HepG2 (cell line): Measurements from ENCODE around the gene SCARB2. TPM values are rescaled to one million over a fixed set of nuclear protein-coding genes. Genes with fewer than 3 reads are reported as not detected.

ENCODE experiments used
- ATAC-seq: fragments of 200-7000 bp; cut with Tn5 transposase; 3 replicates; pipeline ENCODE4 v1.9.1; 2020; ENCODE audit warnings: mild to moderate bottlenecking, moderate library complexity
- BruUV-seq: library from RNA; stranded (reverse); fragments of 400-500 nt; replicated peaks from 2 replicates; lab custom pipeline; 2021; lab: Mats Ljungman, UMichigan
- CTCF ChIA-PET: fragments of 300-600 bp; formaldehyde crosslinking; extraction: SDS; loops from one replicate; lab custom pipeline; 2021; ENCODE audit warnings: low total read pairs, inconsistent platforms, low intra/inter-chr PET ratio; lab: Yijun Ruan, JAX
- POLR2A ChIA-PET: fragments of 350-600 bp; sonication (Branson Sonifier 250); formaldehyde crosslinking; loops from one replicate; lab custom pipeline; 2020; ENCODE audit warnings: antibody characterized with exemption, inconsistent platforms; lab: Yijun Ruan, JAX
- DNase-seq: peaks from one replicate; pipeline ENCODE4 v3.0.0-alpha.2; 2015; ENCODE audit warnings: low spot score
- FAIRE-seq: peaks from 3 replicates; lab custom pipeline; 2011; peaks lifted over from hg19 to GRCh38; lab: Jason Lieb, UNC
- H2AFZ ChIP-seq: one replicate; pipeline ENCODE4 v1.6.1; 2011; ENCODE audit warnings: low read length, inconsistent platforms
- H3K27ac ChIP-seq: fragments of 300-600 bp; 3 replicates; pipeline ENCODE4 v1.8.0; 2011; ENCODE audit warnings: mixed run types, mild to moderate bottlenecking, mixed read lengths, low read length, inconsistent platforms; ENCODE audit not compliant: insufficient read depth; ENCODE audit errors: extremely low read length
- H3K27me3 ChIP-seq, 2 experiments: fragments of 200-600 bp in 1 of 2; 2 replicates in 1 of 2; 3 replicates in 1 of 2; pipeline versions ENCODE4 v1.6.0 to v1.8.0; 2011; ENCODE audit warnings: low read length in 2 of 2, mild to moderate bottlenecking in 2 of 2, moderate library complexity in 2 of 2, inconsistent platforms in 1 of 2; ENCODE audit not compliant: insufficient read depth in 2 of 2, control insufficient read depth in 1 of 2
- H3K36me3 ChIP-seq, 2 experiments: fragments of 200-600 bp in 1 of 2; replicated peaks in 1 of 2; 2 replicates in 1 of 2; 3 replicates in 1 of 2; pipeline versions ENCODE4 v1.5.1 to v1.8.0; 2011; ENCODE audit warnings: low read length in 2 of 2, inconsistent platforms in 1 of 2; ENCODE audit not compliant: insufficient read depth in 2 of 2, control insufficient read depth in 1 of 2
- H3K4me1 ChIP-seq: 2 replicates; pipeline ENCODE4 v1.5.1; 2012; ENCODE audit warnings: low read length, inconsistent platforms; ENCODE audit not compliant: insufficient read depth
- H3K4me2 ChIP-seq: 2 replicates; pipeline ENCODE4 v1.6.0; 2011; ENCODE audit warnings: low read depth, low read length, inconsistent platforms
- H3K4me3 ChIP-seq, 3 experiments: fragments of 200-600 bp in 1 of 3; sonication (generic), shearing (Covaris generic) in 1 of 3; replicated peaks in 1 of 3; 2 replicates each; pipeline ENCODE4 v1.5.1; 2011 to 2016; ENCODE audit warnings: low read length in 3 of 3, inconsistent platforms in 2 of 3, low read depth in 2 of 3, mild to moderate bottlenecking in 2 of 3, control low read depth in 1 of 3, mixed read lengths in 1 of 3; ENCODE audit not compliant: insufficient read depth in 1 of 3
- H3K79me2 ChIP-seq: one replicate; pipeline ENCODE4 v1.6.1; 2011; ENCODE audit warnings: low read length, inconsistent platforms; ENCODE audit not compliant: insufficient read depth
- H3K9ac ChIP-seq: 2 replicates; pipeline ENCODE4 v1.6.0; 2011; ENCODE audit warnings: mild to moderate bottlenecking, low read depth, low read length, inconsistent platforms; ENCODE audit not compliant: insufficient read depth
- H3K9me3 ChIP-seq: 2 replicates; pipeline ENCODE4 v1.5.1; 2012; ENCODE audit warnings: mild to moderate bottlenecking, low read length
- H4K20me1 ChIP-seq: 2 replicates; pipeline ENCODE4 v1.6.0; 2011; ENCODE audit warnings: inconsistent platforms, mild to moderate bottlenecking, low read length, moderate library complexity; ENCODE audit not compliant: insufficient read depth
- GZF1 ChIP-seq: sonication (generic); formaldehyde crosslinking; IDR thresholded peaks from 2 replicates; pipeline ENCODE4 v1.5.1; 2020; ENCODE audit warnings: mild to moderate bottlenecking, missing genetic modification reagents
- HOXA9 ChIP-seq: sonication (generic); formaldehyde crosslinking; IDR thresholded peaks from 2 replicates; pipeline ENCODE4 v1.8.1; 2022; ENCODE audit warnings: missing genetic modification reagents, mild to moderate bottlenecking, moderate library complexity, borderline replicate concordance
- PTBP1 ChIP-seq: fragments of 200-400 bp; formaldehyde crosslinking; IDR thresholded peaks from 2 replicates; pipeline ENCODE4 v1.6.1; 2018; ENCODE audit warnings: low read length, low read depth; ENCODE audit not compliant: poor library complexity, severe bottlenecking
- TSC22D2 ChIP-seq: sonication (generic); formaldehyde crosslinking; IDR thresholded peaks from 2 replicates; pipeline ENCODE4 v1.5.1; 2020; ENCODE audit warnings: missing genetic modification reagents, mild to moderate bottlenecking, borderline replicate concordance
- ZBTB42 ChIP-seq: sonication (generic); formaldehyde crosslinking; IDR thresholded peaks from 2 replicates; pipeline ENCODE4 v1.5.0; 2020; ENCODE audit warnings: mild to moderate bottlenecking, missing genetic modification reagents
- ZFP37 ChIP-seq: sonication (generic); formaldehyde crosslinking; IDR thresholded peaks from 2 replicates; pipeline ENCODE4 v1.4.0; 2020; ENCODE audit warnings: missing genetic modification reagents, borderline replicate concordance
- ZNF101 ChIP-seq: sonication (generic); formaldehyde crosslinking; IDR thresholded peaks from 2 replicates; pipeline ENCODE4 v1.4.0; 2020; ENCODE audit warnings: mild to moderate bottlenecking, low read depth, missing genetic modification reagents, borderline replicate concordance
- ZNF331 ChIP-seq: sonication (generic); formaldehyde crosslinking; IDR thresholded peaks from 2 replicates; pipeline ENCODE4 v1.4.0; 2020; ENCODE audit warnings: missing genetic modification reagents
- ZNF563 ChIP-seq: sonication (generic); formaldehyde crosslinking; IDR thresholded peaks from 2 replicates; pipeline ENCODE4 v1.8.0; 2022; ENCODE audit warnings: mild to moderate bottlenecking, moderate library complexity, missing genetic modification reagents
- WGBS: methylation state at CpG from one replicate; pipeline ENCODE4 v1.1.6; 2017; ENCODE audit warnings: low lambda C conversion rate; 5-methylcytosine and 5-hydroxymethylcytosine counted together
- in situ Hi-C: cut with HindIII; loops from 2 replicates; pipeline ENCODE4 v1.10.0; 2017; ENCODE audit warnings: low pct_unique_long_range_greater_than_20kb; ENCODE audit not compliant: extremely low pct_ligation_motif_present
- intact Hi-C: fragments of 100-400 bp; cut with micrococcal nuclease; formaldehyde crosslinking; loops from one replicate; pipeline ENCODE4 v1.10.0; 2022; ENCODE audit not compliant: unreplicated experiment
- polyA plus RNA-seq, 8 experiments: library from polyadenylated mRNA; depleted of rRNA in 3 of 8; stranded (reverse) in 7 of 8; unstranded in 1 of 8; fragments of >200 nt; fragmentation: Illumina TruSeq in 4 of 8; extraction: Trizol in 4 of 8; gene quantifications; 2 replicates each; pipeline versions ENCODE4 v1.2.1 to v1.2.3, GENCODE V29; 2011 to 2016; ENCODE audit warnings: low read depth in 4 of 8, missing spikeins in 1 of 8, mixed read lengths in 1 of 8; ENCODE audit not compliant: insufficient read depth in 1 of 8
- total RNA-seq, 5 experiments: library from RNA; depleted of rRNA; stranded (reverse); fragments of >200 nt; fragmentation: Illumina TruSeq; extraction: Trizol; gene quantifications; 2 replicates each; pipeline ENCODE4 v1.2.3, GENCODE V29; 2016; ENCODE audit warnings: low read depth in 1 of 5
- TF ChIP-seq, protein P1 (sequence below): sonication (generic); formaldehyde crosslinking; IDR thresholded peaks from 2 replicates; pipeline ENCODE4 v1.9.0; 2021; ENCODE audit warnings: mild to moderate bottlenecking, missing genetic modification reagents
- TF ChIP-seq, protein P2 (sequence below): sonication (generic); formaldehyde crosslinking; IDR thresholded peaks from 2 replicates; pipeline ENCODE4 v1.5.0; 2020; ENCODE audit warnings: mild to moderate bottlenecking, missing genetic modification reagents
- TF ChIP-seq, protein P3 (sequence below): sonication (generic); formaldehyde crosslinking; IDR thresholded peaks from 2 replicates; pipeline ENCODE4 v1.4.0; 2020; ENCODE audit warnings: mild to moderate bottlenecking, missing genetic modification reagents

Gene SCARB2
- total and polyA plus RNA-seq, 2 of the 13 experiments (the other 11 are each of a cell fraction or from before 2014, with no cell fraction given): 40.6 to 43.4 TPM

DNA sequence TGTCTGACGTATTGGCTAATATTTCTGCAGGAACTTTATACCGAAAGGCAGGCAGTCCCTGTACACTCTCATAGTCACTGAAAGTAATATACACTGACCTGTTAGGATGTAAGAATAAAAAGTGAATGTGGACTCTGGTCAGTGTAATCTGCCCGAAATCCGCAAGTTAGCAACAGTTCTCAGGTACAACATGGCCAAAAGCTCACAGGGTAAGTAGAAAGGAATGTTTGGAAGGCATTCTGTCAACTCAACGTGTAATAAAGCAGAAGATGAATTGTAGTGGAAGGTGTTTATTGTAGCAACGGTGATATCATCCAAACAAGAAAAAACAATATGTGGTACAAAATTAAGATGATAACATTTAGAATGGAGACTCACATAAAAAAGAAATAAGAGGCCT lies 39.4 kb downstream of the SCARB2 start:
- DNase-seq (no peak), FAIRE-seq (no peak), ATAC-seq (no peak)
- Histone ChIP-seq H2AFZ (no peak overlapping the region), H3K27me3 (no peaks in the 10 kb centered on the region), H3K9me3 (no peaks in the 10 kb centered on the region), H3K36me3 (peaks cover 6 to 59% of the 10 kb centered on the region in 2 experiments; a peak in 4 of 5 replicates), H3K27ac (no peak overlapping the region), H3K4me1 (no peaks in the 10 kb centered on the region), H3K4me2 (no peak overlapping the region), H3K4me3 (no peak overlapping the region), H3K9ac (no peak overlapping the region), H4K20me1 (no peaks in the 10 kb centered on the region), H3K79me2 (no peaks in the 10 kb centered on the region)
- no TSS peak for BruUV-seq
- in situ Hi-C loops (loop anchor here (10.0 kb wide), 1 partner anchor 131 kb away; the partner anchor contains the start of gene STBD1), intact Hi-C loops (no loop called here)
- 93% methylated on average over 6 of the region's 6 CpGs for WGBS
- ChIA-PET POLR2A (no interaction called here), CTCF (no interaction called here)
- TF ChIP-seq ZNF101 (CRISPR knock-in tag) (no peak), TSC22D2 (CRISPR knock-in tag) (no peak), GZF1 (CRISPR knock-in tag) (no peak), ZFP37 (CRISPR knock-in tag) (no peak), PTBP1 (no peak), ZBTB42 (CRISPR knock-in tag) (no peak), HOXA9 (CRISPR knock-in tag) (no peak), ZNF563 (no peak), ZNF331 (CRISPR knock-in tag) (no peak)
- TF ChIP-seq, protein P1, sequence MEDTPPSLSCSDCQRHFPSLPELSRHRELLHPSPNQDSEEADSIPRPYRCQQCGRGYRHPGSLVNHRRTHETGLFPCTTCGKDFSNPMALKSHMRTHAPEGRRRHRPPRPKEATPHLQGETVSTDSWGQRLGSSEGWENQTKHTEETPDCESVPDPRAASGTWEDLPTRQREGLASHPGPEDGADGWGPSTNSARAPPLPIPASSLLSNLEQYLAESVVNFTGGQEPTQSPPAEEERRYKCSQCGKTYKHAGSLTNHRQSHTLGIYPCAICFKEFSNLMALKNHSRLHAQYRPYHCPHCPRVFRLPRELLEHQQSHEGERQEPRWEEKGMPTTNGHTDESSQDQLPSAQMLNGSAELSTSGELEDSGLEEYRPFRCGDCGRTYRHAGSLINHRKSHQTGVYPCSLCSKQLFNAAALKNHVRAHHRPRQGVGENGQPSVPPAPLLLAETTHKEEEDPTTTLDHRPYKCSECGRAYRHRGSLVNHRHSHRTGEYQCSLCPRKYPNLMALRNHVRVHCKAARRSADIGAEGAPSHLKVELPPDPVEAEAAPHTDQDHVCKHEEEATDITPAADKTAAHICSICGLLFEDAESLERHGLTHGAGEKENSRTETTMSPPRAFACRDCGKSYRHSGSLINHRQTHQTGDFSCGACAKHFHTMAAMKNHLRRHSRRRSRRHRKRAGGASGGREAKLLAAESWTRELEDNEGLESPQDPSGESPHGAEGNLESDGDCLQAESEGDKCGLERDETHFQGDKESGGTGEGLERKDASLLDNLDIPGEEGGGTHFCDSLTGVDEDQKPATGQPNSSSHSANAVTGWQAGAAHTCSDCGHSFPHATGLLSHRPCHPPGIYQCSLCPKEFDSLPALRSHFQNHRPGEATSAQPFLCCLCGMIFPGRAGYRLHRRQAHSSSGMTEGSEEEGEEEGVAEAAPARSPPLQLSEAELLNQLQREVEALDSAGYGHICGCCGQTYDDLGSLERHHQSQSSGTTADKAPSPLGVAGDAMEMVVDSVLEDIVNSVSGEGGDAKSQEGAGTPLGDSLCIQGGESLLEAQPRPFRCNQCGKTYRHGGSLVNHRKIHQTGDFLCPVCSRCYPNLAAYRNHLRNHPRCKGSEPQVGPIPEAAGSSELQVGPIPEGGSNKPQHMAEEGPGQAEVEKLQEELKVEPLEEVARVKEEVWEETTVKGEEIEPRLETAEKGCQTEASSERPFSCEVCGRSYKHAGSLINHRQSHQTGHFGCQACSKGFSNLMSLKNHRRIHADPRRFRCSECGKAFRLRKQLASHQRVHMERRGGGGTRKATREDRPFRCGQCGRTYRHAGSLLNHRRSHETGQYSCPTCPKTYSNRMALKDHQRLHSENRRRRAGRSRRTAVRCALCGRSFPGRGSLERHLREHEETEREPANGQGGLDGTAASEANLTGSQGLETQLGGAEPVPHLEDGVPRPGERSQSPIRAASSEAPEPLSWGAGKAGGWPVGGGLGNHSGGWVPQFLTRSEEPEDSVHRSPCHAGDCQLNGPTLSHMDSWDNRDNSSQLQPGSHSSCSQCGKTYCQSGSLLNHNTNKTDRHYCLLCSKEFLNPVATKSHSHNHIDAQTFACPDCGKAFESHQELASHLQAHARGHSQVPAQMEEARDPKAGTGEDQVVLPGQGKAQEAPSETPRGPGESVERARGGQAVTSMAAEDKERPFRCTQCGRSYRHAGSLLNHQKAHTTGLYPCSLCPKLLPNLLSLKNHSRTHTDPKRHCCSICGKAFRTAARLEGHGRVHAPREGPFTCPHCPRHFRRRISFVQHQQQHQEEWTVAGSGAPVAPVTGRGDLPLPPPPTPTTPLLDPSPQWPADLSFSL (CRISPR knock-in tag): no peak
- TF ChIP-seq, protein P2, sequence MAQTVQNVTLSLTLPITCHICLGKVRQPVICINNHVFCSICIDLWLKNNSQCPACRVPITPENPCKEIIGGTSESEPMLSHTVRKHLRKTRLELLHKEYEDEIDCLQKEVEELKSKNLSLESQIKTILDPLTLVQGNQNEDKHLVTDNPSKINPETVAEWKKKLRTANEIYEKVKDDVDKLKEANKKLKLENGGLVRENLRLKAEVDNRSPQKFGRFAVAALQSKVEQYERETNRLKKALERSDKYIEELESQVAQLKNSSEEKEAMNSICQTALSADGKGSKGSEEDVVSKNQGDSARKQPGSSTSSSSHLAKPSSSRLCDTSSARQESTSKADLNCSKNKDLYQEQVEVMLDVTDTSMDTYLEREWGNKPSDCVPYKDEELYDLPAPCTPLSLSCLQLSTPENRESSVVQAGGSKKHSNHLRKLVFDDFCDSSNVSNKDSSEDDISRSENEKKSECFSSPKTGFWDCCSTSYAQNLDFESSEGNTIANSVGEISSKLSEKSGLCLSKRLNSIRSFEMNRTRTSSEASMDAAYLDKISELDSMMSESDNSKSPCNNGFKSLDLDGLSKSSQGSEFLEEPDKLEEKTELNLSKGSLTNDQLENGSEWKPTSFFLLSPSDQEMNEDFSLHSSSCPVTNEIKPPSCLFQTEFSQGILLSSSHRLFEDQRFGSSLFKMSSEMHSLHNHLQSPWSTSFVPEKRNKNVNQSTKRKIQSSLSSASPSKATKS (CRISPR knock-in tag): no peak
- TF ChIP-seq, protein P3, sequence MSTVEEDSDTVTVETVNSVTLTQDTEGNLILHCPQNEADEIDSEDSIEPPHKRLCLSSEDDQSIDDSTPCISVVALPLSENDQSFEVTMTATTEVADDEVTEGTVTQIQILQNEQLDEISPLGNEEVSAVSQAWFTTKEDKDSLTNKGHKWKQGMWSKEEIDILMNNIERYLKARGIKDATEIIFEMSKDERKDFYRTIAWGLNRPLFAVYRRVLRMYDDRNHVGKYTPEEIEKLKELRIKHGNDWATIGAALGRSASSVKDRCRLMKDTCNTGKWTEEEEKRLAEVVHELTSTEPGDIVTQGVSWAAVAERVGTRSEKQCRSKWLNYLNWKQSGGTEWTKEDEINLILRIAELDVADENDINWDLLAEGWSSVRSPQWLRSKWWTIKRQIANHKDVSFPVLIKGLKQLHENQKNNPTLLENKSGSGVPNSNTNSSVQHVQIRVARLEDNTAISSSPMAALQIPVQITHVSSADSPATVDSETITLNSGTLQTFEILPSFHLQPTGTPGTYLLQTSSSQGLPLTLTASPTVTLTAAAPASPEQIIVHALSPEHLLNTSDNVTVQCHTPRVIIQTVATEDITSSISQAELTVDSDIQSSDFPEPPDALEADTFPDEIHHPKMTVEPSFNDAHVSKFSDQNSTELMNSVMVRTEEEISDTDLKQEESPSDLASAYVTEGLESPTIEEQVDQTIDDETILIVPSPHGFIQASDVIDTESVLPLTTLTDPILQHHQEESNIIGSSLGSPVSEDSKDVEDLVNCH (CRISPR knock-in tag): no peak
